Fibroblast of lung (primary cell): Measurements from ENCODE around the gene TPSD1. TPM values are rescaled to one million over a fixed set of nuclear protein-coding genes. Genes with fewer than 3 reads are reported as not detected.

Experiments
- DNase-seq, 2 donors: peaks; one replicate each; pipeline versions ENCODE4 v3.0.0 to v3.0.0-alpha.2; 2010; ENCODE audit warnings: low read depth in 2 of 2
- H2AFZ ChIP-seq: 2 replicates; pipeline ENCODE4 v1.5.1; 2012; ENCODE audit warnings: low read length, control low read depth, inconsistent platforms
- H3K27ac ChIP-seq: 2 replicates; pipeline ENCODE4 v1.5.1; 2011; ENCODE audit warnings: low read length, control low read depth; ENCODE audit not compliant: insufficient read depth
- H3K27me3 ChIP-seq: 2 replicates; pipeline ENCODE4 v1.5.1; 2011; ENCODE audit warnings: mild to moderate bottlenecking, low read length; ENCODE audit not compliant: control insufficient read depth, insufficient read depth
- H3K36me3 ChIP-seq: 2 replicates; pipeline ENCODE4 v1.5.1; 2011; ENCODE audit warnings: low read length; ENCODE audit not compliant: control insufficient read depth, insufficient read depth
- H3K4me1 ChIP-seq: 2 replicates; pipeline ENCODE4 v1.5.1; 2011; ENCODE audit warnings: low read length; ENCODE audit not compliant: control insufficient read depth, insufficient read depth; ENCODE audit errors: extremely low read depth
- H3K4me2 ChIP-seq: 2 replicates; pipeline ENCODE4 v1.5.1; 2011; ENCODE audit warnings: low read length, control low read depth; ENCODE audit not compliant: insufficient read depth; ENCODE audit errors: extremely low read depth
- H3K4me3 ChIP-seq, 4 experiments: fragments of 200-600 bp in 1 of 4; sonication (generic) in 1 of 4; replicated peaks in 1 of 4; 2 replicates each; pipeline ENCODE4 v1.5.1; 2011 to 2016; ENCODE audit warnings: low read length in 4 of 4, low read depth in 3 of 4, mild to moderate bottlenecking in 3 of 4, control low read depth in 2 of 4, inconsistent platforms in 1 of 4, mixed read lengths in 1 of 4; ENCODE audit not compliant: insufficient read depth in 1 of 4; ENCODE audit errors: control extremely low read depth in 1 of 4
- H3K79me2 ChIP-seq: 2 replicates; pipeline ENCODE4 v1.5.1; 2012; ENCODE audit warnings: mild to moderate bottlenecking, low read length, inconsistent platforms; ENCODE audit not compliant: control insufficient read depth, insufficient read depth
- H3K9ac ChIP-seq: 2 replicates; pipeline ENCODE4 v1.5.1; 2011; ENCODE audit warnings: mild to moderate bottlenecking, low read length, control low read depth; ENCODE audit not compliant: insufficient read depth
- H3K9me3 ChIP-seq: 2 replicates; pipeline ENCODE4 v1.5.1; 2012; ENCODE audit warnings: low read depth, low read length; ENCODE audit not compliant: control insufficient read depth, insufficient read depth
- H4K20me1 ChIP-seq: 2 replicates; pipeline ENCODE4 v1.5.1; 2011; ENCODE audit warnings: low read length; ENCODE audit not compliant: control insufficient read depth, insufficient read depth; ENCODE audit errors: extremely low read depth
- EZH2 ChIP-seq: IDR thresholded peaks from 2 replicates; pipeline ENCODE4 v1.5.1; 2012; ENCODE audit warnings: low read length, control low read depth, mild to moderate bottlenecking; ENCODE audit errors: missing control alignments
- polyA plus RNA-seq, 2 donors: library from polyadenylated mRNA; depleted of rRNA in 1 of 2; stranded (reverse) in 1 of 2; unstranded in 1 of 2; fragments of >200 nt; gene quantifications; 2 replicates each; pipeline ENCODE4 v1.2.1, GENCODE V29; 2011 to 2012; ENCODE audit warnings: missing spikeins in 1 of 2
- total RNA-seq: library from RNA; depleted of rRNA; stranded (reverse); fragments of >200 nt; gene quantifications from 2 replicates; pipeline ENCODE4 v1.2.1, GENCODE V29; 2014
- TF ChIP-seq, protein P1 (sequence below), 2 donors: IDR thresholded peaks in 1 of 2; conservative IDR thresholded peaks in 1 of 2; 1 replicate in 1 of 2; 2 replicates in 1 of 2; pipeline ENCODE4 v1.5.1; 2011 to 2012; ENCODE audit warnings: low read length in 2 of 2, control low read depth in 1 of 2, inconsistent platforms in 1 of 2, low read depth in 1 of 2, mild to moderate bottlenecking in 1 of 2

Gene TPSD1
- total and polyA plus RNA-seq, 2 donors (not counting 1 experiment from before 2014, with no cell fraction given): not detected

DNA sequence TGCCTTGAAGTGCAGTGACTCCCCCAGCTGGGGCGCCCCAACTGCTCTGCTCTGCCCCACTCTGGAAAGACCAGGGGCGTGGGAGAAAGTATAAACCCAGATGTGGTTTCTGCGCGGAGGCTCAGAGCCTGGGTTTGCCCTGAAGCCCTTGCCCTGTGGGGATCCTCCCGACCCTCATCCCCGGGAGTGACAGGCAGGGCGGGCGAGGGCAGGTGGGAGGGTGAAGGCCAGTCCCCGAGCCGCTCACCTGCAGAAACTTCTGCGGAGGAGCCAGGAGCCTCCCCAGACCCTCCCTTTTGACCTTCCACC, 3.8 kb downstream of the TPSD1 start:
- no peaks in the 10 kb centered on the region for H4K20me1 ChIP-seq
- no peak overlapping the region for H3K27ac ChIP-seq
- H3K4me3 ChIP-seq: no peak overlapping the region
- H3K27me3 ChIP-seq: peaks cover 20% of the 10 kb centered on the region
- DNase-seq: no peak
- H3K9ac ChIP-seq: no peak overlapping the region
- no peak overlapping the region for H2AFZ ChIP-seq
- H3K79me2 ChIP-seq: no peaks in the 10 kb centered on the region
- H3K9me3 ChIP-seq: no peaks in the 10 kb centered on the region
- H3K4me2 ChIP-seq: no peak overlapping the region
- no peaks in the 10 kb centered on the region for H3K4me1 ChIP-seq
- no peaks in the 10 kb centered on the region for H3K36me3 ChIP-seq
- TF ChIP-seq EZH2: no peak
- TF ChIP-seq, protein P1, sequence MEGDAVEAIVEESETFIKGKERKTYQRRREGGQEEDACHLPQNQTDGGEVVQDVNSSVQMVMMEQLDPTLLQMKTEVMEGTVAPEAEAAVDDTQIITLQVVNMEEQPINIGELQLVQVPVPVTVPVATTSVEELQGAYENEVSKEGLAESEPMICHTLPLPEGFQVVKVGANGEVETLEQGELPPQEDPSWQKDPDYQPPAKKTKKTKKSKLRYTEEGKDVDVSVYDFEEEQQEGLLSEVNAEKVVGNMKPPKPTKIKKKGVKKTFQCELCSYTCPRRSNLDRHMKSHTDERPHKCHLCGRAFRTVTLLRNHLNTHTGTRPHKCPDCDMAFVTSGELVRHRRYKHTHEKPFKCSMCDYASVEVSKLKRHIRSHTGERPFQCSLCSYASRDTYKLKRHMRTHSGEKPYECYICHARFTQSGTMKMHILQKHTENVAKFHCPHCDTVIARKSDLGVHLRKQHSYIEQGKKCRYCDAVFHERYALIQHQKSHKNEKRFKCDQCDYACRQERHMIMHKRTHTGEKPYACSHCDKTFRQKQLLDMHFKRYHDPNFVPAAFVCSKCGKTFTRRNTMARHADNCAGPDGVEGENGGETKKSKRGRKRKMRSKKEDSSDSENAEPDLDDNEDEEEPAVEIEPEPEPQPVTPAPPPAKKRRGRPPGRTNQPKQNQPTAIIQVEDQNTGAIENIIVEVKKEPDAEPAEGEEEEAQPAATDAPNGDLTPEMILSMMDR (conservative IDR thresholded peaks at IDR 0.05 in 1 of 2, IDR thresholded peaks at IDR 0.05 in 1 of 2; ENCODE audit: low read depth in 1 of 2, low read length in 2 of 2): no peak

DNA sequence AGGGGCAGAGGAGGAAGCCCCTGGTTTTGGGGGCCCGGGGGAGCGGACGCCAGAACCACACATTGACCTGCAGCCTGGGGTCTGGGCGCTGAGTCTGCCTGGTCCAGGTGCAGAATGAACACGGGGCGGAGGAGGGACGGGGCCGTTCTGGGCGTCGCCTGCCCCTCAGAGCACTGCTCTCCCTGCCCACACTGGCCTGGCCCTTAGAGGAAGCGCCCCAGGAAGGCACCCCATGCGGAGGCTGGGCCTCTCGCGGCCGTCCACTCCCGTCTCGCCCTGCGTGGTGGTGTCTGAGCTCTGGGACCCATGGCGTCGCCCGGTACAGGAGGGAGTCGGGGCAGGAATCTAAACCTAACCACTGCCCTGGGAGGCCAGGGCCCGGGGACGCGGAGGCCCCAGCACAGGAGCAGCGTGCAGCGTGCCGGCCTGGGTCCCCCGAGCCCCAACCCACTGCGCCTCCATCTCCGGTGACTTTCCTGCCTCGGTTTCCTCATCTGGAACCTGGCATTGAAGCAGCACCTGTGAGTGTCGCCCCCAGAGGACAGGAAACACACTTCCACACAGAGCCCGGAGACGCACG, 4.3 kb downstream of the TPSD1 start:
- Histone ChIP-seq H3K4me1 (no peaks in the 10 kb centered on the region), H3K4me3 (no peak overlapping the region), H2AFZ (no peak overlapping the region), H3K9me3 (no peaks in the 10 kb centered on the region), H3K4me2 (no peak overlapping the region), H4K20me1 (no peaks in the 10 kb centered on the region), H3K27me3 (peaks cover 20% of the 10 kb centered on the region), H3K79me2 (no peaks in the 10 kb centered on the region), H3K27ac (no peak overlapping the region), H3K36me3 (no peaks in the 10 kb centered on the region), H3K9ac (no peak overlapping the region)
- no peak for DNase-seq
- TF ChIP-seq, protein P1 (conservative IDR thresholded peaks at IDR 0.05 in 1 of 2, IDR thresholded peaks at IDR 0.05 in 1 of 2; ENCODE audit: low read depth in 1 of 2, low read length in 2 of 2): no peak
- TF ChIP-seq EZH2: no peak

GRCh38 chr16:1261131-1261892, 5.4 kb downstream of the TPSD1 start:
- no peaks in the 10 kb centered on the region for H3K79me2 ChIP-seq
- H3K9ac ChIP-seq: no peak overlapping the region
- peaks cover 20% of the 10 kb centered on the region for H3K27me3 ChIP-seq
- DNase-seq: no peak
- TF ChIP-seq, protein P1 (conservative IDR thresholded peaks at IDR 0.05 in 1 of 2, IDR thresholded peaks at IDR 0.05 in 1 of 2; ENCODE audit: low read depth in 1 of 2, low read length in 2 of 2): no peak
- peak; percentile 61 for TF ChIP-seq EZH2
- H3K4me1 ChIP-seq: no peaks in the 10 kb centered on the region
- H3K4me3 ChIP-seq: no peak overlapping the region
- H3K9me3 ChIP-seq: no peaks in the 10 kb centered on the region
- H3K4me2 ChIP-seq: no peak overlapping the region
- no peak overlapping the region for H3K27ac ChIP-seq
- H3K36me3 ChIP-seq: no peaks in the 10 kb centered on the region
- H2AFZ ChIP-seq: no peak overlapping the region
- H4K20me1 ChIP-seq: no peaks in the 10 kb centered on the region
